GM18508 (cell line): Measurements from ENCODE around the gene ZBED4.
A peak's percentile ranks its signal among the peaks of the same experiment; 100 is the strongest.

Source experiments
- ATAC-seq: cut with Tn5 transposase; IDR thresholded peaks from one replicate; pipeline ENCODE4 v1.9.1; 2021; ENCODE audit warnings: moderate number of reproducible peaks; ENCODE audit not compliant: insufficient read depth, unreplicated experiment

Gene ZBED4

DNA sequence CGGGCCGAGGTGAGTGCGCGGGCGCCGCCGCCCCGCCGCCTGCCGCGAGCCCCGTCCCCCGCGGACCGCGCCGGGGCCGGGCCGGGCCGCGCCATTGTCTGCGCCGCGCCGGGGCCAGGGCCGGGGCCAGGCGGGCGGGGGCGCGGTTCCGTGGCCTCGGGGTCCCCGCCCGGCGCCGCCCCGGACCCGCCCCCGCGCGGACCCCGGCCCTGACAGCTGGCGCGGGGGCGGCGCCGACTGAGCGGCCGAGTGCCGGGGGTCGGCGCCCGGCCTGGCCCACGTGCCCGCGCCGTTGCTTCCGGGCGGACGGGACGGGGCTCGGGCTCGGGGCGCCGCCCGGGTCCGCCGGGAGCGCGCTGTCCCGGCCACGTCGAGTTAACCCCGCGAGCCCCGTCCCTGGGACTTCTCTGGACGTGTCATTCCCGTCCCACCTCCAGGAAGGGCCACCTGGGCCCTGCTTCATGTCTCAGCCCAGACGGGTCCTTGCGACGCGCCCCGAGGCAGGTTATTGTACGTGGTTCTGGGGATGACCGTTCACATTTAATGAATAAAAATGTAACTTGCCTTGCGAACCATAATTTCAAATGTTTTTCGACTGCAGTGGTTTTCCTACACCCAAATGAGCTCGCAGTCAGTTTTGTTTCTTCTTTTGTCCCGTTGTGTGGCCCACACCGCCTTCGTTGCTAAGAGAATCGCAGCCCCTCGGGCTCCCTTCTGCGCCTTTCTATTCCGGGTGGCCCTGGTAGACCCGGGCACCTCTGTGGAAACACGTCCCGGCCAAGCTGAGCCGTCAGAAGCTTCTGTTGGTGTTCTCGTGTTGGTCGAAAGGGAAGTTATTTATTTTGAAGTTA lies 562 bp downstream of the ZBED4 start:
- ATAC-seq, result peak; percentile 4

DNA sequence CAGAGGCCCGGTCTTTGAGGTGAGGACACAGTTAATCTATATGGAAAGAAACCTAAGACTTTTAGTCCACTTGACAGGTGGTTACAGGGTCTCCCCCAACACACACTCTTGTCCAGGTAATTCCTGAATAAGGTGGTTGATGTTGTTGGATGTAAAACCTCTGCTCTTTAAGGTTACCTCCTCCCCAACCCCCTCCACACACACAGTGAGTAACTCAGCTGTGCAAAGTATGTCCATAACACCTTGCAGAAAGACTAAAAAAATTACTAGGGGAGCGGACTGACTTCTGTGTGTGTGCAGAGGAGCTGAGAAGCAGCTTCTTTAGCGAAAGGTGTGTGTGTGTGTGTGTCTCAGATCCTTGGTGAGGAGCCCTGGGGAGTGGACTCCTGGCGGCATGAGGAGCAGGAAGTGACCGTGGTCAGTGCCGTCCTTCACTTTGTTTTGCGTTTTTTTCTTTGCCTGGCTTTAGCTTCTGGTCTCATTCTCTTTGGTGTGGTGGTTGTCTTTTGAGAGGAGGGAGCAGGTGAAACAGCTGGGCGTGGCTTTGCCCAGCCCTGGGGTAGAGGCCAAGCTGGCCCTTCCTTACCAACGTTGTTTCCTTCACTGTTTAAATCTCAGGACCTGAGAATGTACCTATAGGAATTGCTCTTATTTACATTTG lies 1.7 kb downstream of the ZBED4 start:
- no peak for ATAC-seq

DNA sequence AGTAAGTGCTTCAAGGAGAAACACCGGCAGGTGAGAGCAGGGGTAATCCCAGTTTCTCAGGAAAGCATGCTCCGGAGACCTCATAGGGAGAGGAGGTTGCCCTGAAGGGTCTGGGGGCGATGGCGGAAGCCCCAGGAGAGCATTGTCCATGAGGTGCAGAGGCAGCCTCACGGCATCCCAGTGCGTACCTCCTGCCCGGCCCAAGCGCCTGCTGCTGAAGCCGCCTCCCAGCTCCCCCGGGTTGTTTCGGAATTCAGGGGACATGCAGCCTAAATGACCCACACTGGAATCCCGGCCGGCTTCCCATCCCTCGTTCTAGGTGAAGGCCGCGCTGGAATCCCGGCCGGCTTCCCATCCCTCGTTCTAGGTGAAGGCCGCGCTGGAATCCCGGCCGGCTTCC lies 2.7 kb downstream of the ZBED4 start:
- ATAC-seq, result no peak

DNA sequence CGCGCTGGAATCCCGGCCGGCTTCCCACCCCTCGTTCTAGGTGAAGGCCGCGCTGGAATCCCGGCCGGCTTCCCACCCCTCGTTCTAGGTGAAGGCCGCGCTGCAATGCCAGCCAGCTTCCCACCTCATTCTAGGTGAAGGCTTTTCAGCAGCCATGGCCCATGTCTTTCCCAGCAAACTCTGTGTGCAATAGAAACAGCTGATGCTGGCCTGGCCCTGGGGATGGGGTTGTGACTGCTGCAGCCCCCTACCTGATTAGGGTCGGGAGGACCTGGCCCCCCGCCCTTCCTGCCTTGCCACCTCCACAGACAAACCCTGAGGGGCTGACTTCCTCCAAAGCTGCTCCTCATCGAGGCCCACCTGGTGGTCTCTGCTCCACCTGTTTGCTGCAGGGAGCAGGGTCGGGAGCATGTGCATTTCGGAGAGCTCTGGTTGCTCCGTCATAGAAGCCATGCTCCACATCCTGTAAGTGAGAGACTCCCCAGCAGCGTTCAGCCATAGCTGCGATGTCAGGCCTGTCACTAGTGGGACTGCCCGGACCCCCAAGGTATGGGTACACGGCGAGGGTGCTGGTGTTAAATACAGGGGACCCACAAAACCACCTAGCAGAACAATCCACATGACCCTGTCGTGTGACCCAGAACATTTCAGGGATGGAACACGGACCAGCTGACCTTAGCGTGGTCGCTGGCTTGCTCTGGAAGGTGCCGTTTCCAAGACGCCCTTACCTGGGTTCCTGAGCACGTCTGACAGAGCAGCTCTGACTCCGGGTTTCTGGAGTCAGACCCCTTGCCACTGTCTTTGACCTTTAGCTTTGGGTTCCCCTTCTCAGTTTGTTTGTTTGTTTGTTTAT lies 3.3 kb downstream of the ZBED4 start:
- no peak for ATAC-seq

DNA sequence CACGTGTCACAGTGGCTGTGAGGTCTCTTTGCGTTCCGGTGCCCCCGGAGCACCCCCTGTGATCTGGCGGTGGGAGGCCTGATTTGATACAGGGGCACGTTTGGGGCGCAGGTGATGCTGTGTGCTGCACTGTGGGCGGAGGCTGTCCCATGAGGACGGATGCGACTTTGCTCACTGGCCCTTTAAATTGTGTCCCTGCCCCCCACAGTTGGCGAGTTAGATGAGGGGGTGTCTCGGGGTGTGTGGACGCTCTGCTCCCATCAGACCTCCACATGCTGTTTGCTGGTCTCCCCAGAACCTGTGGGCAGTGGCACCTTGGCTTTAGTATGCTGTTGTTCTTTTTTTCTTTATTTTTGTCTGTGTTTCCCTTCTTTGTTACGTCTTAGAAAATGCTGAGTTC lies 5.2 kb downstream of the ZBED4 start:
- no peak for ATAC-seq

DNA sequence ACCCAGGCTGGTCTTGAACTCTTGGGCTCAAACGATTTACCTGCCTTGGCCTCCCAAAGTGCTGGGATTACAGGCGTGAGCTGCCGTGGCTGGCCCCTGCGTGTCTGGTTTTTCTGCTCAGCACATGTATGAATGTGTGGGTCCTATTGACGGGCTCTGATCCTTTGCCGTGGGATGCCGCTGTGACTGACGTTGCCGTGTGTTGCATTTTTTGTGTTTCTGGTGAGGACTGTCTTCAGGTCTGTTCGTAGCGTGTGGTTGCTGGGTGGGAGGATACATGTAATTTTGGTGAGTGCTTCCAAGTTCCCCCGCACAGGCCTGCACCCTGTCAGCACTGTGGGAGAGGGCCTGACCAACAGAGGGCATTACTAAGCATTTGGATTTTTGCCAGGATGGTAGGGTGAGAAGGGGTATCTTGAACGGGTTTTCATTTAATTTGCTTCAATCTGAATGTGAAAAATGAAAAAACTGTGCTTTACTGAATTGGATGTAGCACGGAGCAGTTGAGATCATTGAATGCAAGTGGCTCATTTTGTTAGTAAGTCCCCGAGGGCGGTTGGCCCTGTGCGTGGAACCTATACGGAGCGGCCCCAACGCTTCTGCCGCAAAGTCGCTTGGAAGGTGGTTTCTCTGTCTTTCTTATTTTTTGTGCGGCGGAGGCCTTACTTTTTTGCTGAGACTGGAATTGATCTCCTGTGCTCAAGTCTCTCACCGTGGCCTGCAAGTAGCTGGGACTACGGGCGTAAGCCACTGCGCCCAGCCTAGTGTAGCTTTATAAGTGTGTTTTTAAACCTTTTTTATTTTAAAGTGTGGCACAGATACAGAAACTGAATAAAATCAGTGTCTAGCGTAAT lies 8.2 kb downstream of the ZBED4 start:
- no peak for ATAC-seq

DNA sequence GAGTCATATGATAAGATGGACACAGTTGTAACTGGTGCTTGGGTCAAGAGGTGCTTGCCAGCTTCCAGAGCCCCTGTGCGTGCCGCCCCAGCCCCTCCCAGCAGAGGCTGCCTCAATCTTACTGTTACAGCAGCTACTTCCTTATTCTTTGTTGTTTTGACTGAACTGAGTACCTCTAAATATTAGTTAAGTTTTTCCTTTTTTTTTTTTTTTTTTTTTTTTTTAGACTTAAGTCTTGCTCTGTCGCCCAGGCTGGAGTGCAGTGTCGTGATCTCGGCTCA lies 8.8 kb downstream of the ZBED4 start:
- ATAC-seq, result no peak

DNA sequence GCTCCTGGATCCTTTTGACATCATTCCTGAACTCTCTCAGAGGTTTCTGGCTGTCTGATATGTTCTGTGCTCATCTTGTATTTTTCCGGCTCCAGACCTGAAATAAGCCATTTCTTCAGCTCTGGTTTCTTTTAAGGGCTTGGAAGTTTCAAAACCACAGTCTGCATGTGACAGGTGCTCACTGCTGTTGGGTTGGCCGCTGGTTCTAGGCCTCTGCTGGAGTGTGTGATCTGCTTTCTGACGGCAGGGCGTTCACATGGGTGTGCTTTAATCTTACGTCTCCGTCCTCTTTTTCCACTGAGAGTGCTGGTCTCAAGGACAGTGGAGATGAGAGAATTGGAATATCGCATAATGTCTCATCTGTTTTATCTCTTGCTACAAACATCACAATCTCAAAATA lies 10.3 kb downstream of the ZBED4 start:
- no peak for ATAC-seq

DNA sequence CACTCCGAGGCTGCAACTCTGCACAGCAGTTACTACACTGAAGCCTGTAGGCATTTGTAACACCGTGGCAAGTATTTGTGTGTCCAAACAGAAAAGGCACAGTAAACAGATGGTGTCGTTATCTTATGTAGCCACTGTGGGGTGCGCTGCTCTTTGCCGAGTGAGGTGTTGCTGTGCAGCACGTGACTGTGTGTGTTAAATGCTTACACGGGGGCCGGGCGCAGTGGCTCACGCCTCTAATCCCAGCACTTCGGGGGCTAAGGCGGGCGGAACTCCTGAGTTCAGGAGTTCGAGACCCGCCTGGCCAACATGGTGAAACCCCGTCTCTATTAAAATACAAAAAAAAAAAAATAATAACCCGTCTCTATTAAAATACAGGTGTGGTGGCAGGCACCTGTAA lies 11.5 kb downstream of the ZBED4 start:
- no peak for ATAC-seq

DNA sequence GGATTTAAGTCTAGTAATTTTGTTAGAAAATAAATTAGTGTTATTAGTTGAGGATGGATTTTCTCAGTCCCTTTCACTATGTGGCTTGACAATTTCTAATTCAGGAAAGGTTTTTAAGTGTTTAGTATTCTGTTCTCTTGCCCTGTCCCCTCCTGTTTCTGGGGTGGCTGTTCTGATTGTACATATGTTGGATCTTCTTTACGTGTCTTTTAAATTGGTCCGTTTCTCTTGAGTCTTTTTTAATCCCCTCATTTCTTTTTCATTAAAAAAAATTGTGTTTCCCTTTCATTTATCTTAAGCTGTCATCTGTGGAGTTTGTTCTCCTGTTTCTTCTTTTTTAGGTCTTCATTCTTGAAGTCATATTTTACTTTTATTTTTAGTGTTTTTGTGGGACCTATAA lies 12.5 kb downstream of the ZBED4 start:
- no peak for ATAC-seq

DNA sequence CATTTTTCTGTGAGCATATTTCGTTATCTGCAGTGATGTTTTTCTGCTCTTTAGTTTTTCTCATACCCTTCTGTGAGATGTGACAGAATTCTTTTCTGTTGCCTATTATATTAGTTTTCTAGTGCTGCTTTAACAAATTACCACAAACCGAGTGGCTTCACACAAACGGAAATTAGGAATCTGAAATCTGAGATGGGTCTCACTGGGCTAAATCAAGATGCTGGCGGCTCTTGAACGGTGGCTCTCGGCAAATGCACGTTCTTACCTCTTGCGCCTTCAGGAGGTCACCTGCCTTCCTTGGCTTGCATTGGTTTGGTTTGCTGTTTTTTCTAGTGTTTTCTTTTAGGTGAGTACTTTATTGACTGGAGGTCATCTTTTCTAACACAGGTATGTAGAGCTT lies 13.0 kb downstream of the ZBED4 start:
- no peak for ATAC-seq

DNA sequence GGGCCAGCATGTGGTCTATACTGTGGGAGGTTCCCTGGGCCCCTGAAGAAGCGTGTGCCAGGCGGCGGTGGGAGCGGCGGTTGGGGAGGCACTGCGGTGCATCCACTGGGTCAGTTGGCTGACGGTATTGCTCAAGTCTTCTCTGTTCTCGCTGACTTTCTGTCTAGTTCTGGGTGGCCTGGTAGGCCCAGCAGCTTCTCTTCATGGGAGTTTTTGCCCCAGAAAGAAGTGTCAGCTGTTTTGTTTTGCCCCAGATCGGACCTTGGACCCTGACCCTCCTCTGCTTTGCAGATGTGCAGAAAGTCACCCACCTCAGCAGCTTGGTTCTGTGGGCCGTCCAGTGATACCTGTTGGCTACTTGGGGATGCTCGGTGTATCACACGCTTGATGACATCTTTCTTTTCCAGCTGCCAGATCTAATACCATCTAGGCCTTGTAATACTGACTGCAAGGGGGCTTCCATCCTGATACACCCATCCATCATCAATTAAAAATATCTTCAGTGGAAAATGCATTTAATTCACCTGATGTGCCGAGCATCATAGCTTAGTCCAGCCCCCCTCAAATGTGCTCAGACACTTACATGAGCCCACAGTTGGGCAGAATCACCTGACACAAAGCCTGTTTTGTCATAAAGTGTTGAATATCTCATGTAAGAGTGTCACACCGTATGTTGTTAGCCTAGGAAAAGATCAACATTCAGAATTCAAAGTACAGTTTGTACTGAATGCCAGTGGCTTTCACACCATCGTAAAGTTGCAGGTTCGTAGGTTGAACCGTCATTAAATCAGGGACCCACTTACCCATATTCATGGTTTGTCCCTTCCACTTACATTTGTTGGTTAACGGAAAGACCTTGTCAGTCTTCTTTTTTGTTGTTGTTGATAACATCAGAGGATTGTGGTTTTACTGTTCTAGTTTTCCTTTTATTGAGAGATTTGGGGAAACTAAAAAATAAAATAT lies 13.9 kb downstream of the ZBED4 start:
- no peak for ATAC-seq

DNA sequence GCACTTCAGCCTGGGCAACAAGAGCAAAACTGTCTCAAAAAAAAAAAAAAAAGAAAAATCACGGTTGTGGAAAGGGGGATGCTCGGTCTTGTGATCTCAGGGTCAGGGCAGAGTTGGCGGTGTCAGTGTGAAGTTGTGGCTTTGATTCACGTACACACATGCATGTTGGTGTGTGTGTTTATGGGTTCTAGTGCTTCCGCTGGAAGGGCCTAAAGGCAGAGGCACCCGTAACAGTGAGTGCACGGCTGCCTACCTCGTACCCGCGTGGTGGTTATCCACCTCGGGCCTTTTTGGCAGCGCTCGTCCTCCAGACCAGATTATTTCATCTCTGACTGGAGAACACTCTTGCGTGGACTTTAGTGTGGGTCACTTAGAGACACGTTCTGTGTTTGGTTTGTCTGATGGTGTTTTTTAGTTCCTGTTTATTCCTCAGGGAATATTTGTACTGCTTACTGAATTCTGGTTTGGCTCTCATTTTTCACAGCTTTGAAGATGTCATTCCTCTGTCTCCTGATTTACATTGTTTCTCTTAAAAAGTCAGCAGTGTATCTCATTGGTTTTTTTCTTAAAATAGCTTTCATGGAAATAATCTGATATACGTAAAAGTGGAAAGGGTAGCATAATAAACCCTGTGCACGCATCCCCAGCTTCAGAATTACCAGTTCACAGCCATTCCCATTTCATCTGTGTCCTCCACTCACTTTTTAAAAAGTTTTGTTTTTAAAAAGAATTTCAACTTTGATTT lies 15.6 kb downstream of the ZBED4 start:
- ATAC-seq, result no peak

DNA sequence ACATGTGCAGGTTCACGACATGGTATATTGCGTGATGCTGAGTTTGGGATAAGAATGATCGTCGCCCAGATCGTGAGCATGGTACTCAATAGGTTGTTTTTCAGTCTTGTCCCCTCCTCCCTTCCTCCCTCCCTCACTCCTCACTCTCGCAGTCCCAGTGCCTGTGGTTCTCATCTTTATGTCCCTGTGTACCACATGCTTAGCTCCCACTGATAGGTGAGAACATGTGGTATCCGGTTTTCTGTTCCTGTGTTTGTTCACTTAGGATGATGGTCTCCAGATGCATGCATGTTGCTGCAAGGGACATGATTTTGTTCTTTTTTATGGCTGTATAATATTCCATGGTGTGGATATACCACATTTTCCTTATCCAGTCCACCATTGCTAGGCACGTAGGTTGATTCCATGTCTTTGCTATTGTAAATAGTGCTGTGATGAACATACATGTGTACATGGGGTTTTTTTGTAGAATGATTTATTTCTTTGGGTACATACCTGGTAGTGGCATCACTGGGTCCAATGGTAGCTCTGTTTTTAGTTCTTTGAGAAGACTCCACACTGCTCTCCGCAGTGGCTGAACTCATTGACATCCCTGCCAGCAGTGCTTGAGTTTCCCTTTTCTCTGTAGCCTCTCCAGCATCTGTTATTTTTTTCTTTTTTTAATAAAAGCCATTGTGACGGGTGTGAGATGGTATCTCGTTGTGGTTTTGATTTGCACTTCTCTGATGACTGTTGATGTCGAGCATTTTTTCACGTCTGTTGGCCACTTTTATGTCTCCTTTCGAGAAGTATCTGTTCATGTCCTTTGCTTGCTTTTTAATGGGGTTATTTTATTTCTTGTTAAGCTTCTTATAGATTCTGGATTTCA lies 16.4 kb downstream of the ZBED4 start:
- no peak for ATAC-seq

DNA sequence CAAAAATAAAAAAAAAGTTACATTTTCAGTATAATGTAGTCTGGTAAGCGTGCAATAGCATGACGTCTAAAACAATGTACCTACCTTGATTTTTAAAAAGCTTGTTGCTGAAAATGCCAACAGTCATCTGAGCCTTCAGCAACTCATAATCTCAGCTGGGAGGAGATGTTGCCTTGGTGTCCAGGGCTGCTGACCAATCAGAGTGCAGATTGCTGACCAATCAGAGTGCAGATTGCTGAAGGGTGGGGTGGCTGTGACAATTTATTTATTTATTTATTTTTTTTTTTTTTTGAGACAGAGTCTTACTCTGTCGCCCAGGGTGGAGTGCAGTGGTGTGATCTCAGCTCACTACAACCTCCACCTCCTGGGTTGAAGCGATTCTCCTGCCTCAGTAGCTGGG lies 17.8 kb downstream of the ZBED4 start:
- no peak for ATAC-seq

DNA sequence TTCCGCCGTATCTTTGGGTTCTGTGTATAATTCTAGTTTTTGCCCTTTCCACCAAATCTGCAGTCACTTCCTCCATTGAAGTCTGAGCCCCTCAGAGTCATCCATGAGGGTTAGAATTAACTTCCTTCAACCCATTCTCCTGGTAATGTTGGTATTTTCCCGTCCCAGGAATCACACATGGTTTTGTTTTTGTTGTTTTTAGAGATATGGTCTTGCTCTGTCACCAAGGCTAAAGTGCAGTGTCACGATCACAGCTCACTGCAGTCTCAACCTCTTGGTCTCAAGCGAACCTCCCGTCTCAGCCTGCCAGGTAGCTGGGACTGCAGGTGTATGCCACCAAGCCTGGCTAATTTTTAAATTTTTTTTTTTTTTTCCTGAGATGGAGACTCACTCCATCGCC lies 18.7 kb downstream of the ZBED4 start:
- ATAC-seq, result no peak

DNA sequence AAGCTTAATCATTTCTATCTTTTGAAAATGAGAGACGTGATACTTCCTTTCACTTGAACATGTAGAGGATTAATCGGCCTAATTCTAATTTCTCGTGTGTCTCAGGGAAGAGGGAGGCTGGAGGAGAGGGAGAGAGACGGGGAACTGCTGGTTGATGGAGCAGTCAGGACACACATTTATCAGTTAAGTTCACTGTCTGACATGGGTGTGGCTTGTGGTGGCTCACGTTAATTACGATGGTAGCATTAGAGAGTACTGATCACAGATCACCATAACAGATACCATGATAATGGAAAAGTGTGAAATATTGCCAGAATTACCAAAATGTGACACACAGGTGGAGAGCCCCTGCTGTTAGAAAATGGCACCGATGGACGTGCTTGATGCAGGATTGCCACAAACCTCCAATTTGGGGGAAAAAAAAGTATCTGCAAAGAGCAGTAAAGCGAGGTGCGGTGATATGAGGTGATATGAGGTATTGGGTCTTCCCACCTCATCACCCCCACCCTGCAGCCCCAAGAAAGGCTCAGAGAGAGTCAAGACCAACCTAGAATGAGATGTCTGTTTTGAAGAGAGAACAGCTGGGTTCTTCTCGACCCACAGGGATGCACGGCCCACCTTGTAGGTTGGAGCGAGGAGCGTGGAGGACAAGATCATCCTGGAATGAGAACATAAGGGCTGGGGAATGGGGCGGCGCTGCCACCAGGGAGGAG lies 19.7 kb downstream of the ZBED4 start:
- ATAC-seq, result no peak
